CD4-positive, alpha-beta T cell treated with Interleukin-12 subunit alpha and Interleukin-12 subunit beta, for 1 hour (primary cell): ENCODE data around the gene NFYB.

Source experiments
- DNase-seq: peaks from one replicate; pipeline ENCODE4 v3.0.0-alpha.2; 2020

The NFYB gene

DNA sequence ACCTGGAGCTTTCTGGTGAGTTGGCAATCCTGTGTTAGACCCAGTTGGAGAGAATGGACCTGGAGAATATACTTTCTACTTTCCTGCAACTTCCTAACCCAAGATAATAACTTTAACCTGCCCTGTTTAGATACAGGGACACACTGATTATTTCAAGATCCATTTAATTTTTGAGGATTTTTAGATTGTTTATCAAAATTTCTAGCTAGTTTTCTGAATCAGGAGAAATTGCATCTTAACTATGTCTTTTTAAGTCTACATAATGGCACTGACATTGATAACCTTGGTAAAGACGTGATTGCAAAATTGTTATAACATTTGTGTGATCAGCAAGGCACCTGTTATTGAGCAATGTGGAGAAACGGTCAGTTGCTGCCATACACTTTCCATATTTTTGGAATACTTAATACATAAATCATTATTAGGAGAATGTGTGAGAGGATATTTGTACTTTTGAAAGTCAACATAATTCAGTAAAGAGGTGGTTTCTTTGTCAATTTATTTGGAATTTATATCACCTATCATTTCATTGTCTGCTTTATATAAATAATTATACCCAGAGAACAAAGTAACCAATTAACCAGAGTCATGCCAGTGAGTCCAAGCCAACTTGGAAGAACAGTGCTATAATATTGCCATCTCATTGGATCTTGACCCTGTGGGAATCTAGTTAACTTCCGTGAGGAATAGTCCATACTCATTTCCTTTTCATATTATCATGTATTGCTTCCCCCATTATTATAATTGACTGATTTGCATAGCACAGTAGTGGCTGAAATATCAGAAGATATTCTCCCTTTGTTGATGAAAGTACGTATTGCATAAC, 28.4 kb downstream of the NFYB start:
- no peak for DNase-seq

DNA sequence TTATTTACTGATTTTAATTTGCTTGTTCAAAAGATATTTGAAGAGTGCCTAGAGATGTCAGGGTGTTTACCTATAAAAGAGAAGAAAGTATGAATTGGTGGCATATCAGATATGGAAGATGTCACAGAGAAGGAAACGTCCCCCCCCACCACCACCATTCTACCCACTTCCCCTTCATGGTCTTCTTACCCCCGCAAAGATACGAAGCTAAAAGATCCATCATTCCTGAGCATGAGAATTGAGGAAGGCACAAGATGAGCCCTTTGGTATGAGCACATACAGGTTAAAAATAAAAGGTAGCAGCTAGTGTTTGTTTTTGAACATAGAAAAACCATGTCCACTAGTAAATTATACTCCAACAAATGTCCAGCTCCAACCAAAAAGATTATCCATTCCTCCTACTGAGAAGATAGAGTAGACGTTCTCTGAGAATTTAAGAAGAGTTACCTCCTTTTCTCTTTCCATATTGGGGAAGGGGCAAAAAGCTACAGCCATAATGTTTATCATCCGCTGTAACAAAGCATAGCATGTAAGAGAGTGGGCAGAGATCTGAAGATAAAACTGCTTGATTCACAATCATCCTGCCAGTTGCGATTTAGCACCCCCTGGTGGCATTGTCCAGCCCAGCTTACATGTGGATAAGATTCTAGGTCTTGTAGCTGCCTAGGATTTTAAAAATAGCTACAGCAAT, 29.1 kb downstream of the NFYB start:
- peak; percentile 83 for DNase-seq

DNA sequence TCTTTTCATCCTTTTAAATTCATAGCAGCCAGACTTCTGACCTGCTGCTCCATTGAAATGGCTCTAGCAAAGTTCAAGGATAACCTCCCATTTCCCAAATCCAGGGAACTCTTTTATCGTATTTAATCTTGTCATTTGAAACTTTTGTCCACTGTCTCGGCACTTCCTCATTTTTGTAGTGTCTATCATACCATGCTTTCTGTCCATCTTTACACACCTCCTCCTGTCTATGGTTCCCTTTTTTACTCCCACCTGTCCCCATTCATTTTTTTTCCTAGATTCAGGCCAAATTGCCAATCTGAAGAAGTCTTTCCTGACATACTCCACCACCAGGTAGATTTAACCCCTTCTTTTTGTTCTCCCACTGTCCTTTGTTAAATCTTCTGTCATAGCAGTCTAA, 31.0 kb downstream of the NFYB start:
- DNase-seq: no peak

DNA sequence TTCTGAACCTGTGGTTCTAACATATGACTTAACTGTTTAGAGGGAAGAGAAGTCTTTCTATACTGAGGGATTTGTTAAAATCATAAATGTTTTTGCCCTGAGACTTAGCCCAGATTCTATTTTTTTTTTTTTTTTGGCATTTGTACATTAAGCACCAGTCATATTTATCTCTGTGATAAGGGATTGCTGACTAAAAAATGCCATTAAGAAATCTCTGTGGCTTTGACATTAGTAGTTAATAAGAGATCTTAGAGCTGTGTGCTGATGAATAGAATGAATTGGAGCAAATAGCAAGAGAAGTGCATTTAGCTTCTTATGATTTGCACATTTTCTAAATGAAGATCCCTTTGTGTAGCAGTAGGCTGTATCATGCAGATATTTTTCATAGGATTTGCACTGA, 32.5 kb downstream of the NFYB start:
- no peak for DNase-seq

DNA sequence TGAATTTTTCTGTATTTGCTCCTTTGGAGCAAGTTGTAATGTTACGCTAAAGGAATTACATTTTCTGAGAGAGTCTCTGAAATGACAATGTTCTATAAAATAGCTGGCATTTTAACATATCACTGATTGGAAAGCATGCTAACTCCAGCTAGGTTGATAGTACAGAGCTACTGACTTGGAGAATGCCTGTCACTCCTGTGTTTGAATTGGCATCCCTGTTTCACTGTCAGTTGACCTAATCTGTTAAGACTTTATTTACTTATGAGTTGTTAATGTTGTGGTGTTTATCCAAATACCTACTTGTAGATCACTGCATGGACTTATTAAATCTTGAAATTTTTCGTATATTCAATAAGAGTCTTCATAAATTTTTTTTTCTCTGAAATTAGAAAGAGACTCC, 40.1 kb downstream of the NFYB start:
- no peak for DNase-seq

DNA sequence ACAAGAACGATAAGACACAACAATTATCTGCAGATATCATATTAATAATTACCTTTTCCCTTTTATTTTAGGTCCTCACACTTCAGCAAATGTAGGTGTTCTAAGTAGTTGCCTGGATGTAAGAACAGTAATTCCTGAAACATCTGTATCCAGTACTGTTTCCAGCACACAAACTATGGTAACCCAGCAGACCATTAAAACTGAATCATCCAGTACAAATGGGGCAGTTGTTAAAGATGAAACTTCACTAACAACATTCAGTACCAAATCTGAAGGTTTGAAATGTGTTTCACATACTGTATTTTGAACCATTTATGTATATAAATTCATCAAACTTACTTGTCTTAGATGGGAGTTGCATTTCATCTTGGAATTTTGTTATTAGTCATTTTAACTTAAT, 42.7 kb downstream of the NFYB start:
- DNase-seq: no peak

DNA sequence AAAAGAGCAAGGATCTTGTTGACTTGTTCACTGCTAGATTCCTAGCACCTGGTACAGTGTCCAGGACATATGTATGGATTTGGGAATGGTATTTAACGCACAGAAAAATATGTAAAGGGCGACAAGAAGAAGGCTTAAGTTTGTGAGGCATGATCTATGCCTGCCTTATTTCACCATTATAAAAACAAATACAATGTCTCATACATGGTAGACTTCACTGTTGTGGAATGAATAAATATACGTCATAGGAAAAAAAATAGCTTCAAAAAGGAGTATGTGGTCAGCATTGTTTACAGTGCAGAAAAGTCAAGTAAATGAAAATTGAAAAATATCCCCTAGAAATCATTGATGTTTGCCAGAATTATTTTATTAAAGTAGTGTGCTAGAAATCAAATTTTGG, 43.7 kb downstream of the NFYB start:
- no peak for DNase-seq

DNA sequence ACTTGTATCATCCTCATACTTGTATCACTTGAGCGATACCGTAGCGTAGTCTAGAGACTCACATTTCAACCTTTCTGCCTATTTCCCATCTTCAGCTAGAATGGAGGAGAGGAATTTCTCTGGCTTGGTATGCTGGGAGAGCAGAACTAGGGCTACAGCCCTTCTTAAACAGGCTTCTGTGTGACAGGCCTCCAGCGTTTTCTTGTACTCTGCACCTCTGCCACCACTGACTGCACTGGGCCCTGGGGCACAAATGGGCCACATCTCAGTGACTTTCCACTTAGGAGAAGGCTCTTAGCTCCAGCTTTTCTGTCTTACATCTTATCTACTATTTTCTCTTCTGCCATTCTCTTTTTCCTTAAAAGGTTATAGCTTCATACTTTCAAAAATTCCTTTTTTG, 46.9 kb downstream of the NFYB start:
- DNase-seq: no peak

DNA sequence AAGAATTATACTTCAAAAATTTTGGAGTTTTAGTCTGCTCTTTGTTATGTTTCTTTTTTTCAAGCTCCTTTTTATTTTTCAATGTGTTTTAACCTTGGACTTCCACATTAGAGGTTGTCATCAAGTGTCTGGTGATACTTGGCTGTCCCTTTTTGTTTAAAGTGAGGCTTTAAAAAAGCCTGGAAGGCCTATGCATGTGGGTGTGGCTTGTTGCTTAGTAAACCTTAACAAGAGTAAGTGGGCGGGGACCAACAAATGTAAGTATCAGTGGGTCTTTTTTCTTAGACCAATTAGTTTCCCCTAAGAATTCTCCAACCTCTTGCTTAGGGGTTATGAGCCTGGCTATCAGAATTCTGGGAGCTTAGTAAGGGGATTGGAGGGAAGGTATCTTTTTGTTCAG, 47.3 kb downstream of the NFYB start:
- DNase-seq: no peak

DNA sequence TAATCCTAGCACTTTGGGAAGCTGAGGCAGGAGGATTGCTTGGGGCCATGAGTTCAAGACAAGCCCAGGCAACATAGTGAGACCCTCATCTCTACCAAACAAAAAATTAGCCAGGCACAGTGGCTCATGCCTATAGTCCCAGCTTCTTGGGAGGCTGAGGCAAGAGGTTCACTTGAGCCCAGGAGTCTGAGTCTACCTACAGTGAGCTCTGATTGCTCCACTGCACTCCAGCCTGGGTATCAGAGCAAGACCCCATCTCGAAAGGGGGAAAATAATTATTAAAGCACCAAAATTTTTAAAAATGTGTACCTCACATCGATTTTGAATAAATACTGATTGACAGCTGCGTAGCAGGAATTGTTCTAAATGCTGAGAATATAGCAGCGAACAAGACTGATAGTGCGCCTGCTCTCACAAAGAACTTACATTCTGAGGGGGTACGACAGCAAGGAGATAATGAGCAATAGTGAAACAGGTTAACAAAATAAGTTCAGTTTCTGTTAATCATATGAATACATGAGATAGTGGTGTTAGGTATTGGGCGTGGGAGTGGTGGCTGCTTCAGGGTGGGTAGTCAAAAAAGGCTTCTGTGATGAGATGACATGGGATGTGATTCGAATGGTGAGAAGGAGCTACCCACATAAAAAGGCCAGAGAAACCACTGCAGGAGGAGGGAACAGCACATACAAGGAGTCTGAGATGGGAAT, 54.1 kb downstream of the NFYB start:
- DNase-seq: no peak

DNA sequence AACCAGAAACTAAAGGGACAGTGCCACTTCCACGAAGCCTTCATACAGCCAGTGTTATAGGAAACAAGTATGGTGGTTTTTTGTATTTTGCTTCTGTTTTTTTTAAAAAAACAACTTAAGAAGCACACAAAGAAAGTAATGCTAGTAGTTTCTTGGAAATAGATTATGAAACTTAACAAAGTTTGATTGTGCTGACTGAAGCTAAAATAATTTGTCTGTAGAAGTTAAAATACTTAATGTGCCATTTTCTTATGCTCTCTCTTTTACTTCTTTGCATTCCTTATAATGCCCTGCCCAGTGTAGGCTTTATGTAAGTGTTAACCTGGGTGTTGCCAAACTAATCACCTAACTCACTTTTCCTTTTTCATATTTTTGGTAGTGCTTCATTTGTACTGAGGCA, 57.2 kb downstream of the NFYB start:
- DNase-seq: no peak

DNA sequence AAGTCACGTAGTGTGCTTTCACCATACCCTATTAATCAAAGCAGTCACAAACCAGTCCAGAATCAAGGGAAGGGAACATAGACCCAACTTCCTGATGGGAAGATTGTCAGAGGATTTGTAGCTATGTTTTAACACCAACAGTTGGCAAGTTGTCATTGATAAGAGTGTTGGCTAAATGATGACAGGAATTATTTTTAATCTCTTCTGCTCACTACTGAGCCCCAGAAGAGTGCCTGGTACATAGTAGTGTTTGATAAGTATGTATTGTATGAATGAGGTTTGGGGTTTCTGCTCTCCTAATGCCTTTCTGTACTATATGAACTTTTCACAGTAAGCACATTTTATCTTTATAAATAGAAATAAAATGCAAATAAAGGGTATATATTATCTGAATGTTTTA, 59.0 kb downstream of the NFYB start:
- no peak for DNase-seq

DNA sequence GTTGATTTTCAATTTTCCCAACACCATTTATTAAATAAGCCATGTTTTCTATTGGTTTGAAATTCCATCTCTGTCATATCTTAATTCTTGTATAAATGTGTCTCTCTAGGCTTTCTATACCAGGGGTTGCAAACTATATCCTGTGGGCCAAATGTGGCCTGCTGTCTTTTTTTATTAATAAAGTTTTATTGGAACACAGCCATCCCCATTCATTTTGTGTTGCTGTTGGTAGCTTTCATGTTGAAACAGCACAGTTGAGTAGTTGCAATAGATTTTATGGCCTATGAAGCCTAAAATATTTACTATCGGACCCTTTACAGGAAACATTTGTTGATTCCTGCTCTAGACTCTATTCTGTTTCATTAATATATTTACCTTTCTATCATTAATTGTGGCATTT, 64.3 kb downstream of the NFYB start:
- no peak for DNase-seq

DNA sequence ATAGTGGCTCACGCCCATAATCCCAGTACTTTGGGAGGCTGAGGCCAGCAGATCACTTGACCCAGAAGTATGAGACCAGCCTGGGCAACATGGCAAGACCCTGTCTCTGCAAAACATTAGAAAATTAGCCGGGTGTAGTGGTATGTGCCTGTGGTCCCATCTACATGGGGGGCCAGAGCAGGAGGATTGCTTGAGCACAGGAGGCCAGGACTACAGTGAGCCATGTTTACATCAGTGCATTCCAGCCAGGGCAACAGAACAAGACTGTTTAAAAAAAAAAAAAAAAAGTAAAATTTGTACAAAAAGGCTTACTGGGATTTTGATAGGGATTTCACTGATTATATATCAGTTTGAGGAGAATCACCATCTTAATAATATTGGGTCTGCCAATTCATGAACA, 65.9 kb downstream of the NFYB start:
- no peak for DNase-seq
